ENCODE results near the gene C12orf42. TPM values are rescaled to one million over a fixed set of nuclear protein-coding genes. Genes with fewer than 3 reads are reported as not detected.
A peak's percentile ranks its signal among the peaks of the same experiment; 100 is the strongest.

C12orf42 gene
- not detected in 2 replicates for total RNA-seq (2014; rRNA removed; shearing (Covaris generic))

GRCh38 chr12:103495469-103496456 is at the start of gene C12orf42:
Gene C12orf42, minus strand, starts transcription at chr12:103495968. Its CDS starts 17,542 bp downstream, at chr12:103478426.
- H3K36me3 ChIP-seq: no peaks in the 10 kb centered on the region
- H3K27me3 ChIP-seq (replicated peaks): peaks cover 33% of the 10 kb centered on the region
- no peak within 1 kb of the TSS for H3K4me3 ChIP-seq
- no peak within 1 kb of the TSS for H3K27ac ChIP-seq
- peaks cover 3% of the 10 kb centered on the region for H3K4me1 ChIP-seq (replicated peaks)
- H3K9me3 ChIP-seq (replicated peaks): no peaks in the 10 kb centered on the region
- DNase-seq (ENCODE audit: low read depth in 1 of 2, low spot score in 2 of 2): peak; percentile 15 to 35

- no peaks in the 10 kb centered on the region; the same call in 1 of the 2 replicates for H3K4me1 ChIP-seq (replicated peaks)
- H3K27ac ChIP-seq: no peak overlapping the region
- no peaks in the 10 kb centered on the region for H3K36me3 ChIP-seq
- no peaks in the 10 kb centered on the region; the same call in 1 of the 2 replicates for H3K27me3 ChIP-seq (replicated peaks)
- DNase-seq (ENCODE audit: low read depth in 1 of 2, low spot score in 2 of 2): no peak
- H3K4me3 ChIP-seq: no peak overlapping the region
- no peaks in the 10 kb centered on the region for H3K9me3 ChIP-seq (replicated peaks)
Observed at GRCh38 chr12:103542078-103542477, 46.3 kb upstream of the C12orf42 start.

DNA sequence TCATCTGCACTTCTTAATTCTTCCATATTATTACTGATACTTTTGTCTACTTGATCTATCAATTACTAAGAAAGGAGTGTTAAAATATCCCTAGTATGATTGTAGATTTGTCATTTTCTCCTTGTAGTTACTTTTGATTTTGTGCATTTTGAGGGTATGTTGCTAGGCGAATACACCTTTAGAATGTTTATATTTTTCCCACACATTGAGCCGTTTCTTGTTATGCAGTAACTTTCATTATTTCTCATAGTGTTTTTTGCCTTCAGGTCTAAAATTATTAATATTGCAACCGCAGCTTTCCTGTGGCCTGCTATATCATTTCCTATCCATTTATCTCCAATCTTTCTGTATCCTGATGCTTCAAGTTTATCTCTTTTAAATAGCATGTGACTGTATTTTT is 44.6 kb upstream of the C12orf42 start:
- DNase-seq (ENCODE audit: low read depth in 1 of 2, low spot score in 2 of 2): no peak
- Histone ChIP-seq H3K27me3 (replicated peaks) (no peaks in the 10 kb centered on the region), H3K36me3 (no peaks in the 10 kb centered on the region), H3K9me3 (replicated peaks) (no peaks in the 10 kb centered on the region), H3K27ac (no peak overlapping the region), H3K4me1 (replicated peaks) (no peaks in the 10 kb centered on the region; the same call in 1 of the 2 replicates), H3K4me3 (no peak overlapping the region)

DNA sequence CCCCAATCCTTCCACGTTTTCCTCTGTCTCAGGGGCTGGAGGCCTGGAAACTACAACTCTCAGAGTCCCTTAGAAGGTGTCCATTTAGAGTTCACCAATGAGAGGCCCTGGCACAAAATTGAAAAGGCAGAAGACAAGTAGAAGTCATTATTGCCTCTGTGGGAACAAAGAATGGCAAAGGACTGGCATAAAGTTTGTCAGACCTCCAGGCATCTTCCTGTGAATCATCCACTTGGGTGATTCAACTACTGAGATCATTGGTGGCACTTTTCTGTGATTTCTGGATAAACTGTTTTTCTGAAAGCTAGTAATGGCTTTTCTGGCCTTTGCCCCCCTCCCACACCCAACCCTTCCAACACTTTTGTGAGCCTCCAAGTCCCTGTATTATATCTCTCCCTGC is 42.6 kb upstream of the C12orf42 start:
- Histone ChIP-seq H3K36me3 (no peaks in the 10 kb centered on the region), H3K9me3 (replicated peaks) (no peaks in the 10 kb centered on the region), H3K27me3 (replicated peaks) (no peaks in the 10 kb centered on the region), H3K27ac (no peak overlapping the region), H3K4me3 (no peak overlapping the region), H3K4me1 (replicated peaks) (no peaks in the 10 kb centered on the region; the same call in 1 of the 2 replicates)
- DNase-seq (ENCODE audit: low read depth in 1 of 2, low spot score in 2 of 2): peak in 1 of 2 experiments; percentile 12

GRCh38 chr12:103530307-103531066 is 34.7 kb upstream of the C12orf42 start:
- H3K27ac ChIP-seq: no peak overlapping the region
- peaks cover 13% of the 10 kb centered on the region for H3K27me3 ChIP-seq (replicated peaks)
- H3K36me3 ChIP-seq: no peaks in the 10 kb centered on the region

DNA sequence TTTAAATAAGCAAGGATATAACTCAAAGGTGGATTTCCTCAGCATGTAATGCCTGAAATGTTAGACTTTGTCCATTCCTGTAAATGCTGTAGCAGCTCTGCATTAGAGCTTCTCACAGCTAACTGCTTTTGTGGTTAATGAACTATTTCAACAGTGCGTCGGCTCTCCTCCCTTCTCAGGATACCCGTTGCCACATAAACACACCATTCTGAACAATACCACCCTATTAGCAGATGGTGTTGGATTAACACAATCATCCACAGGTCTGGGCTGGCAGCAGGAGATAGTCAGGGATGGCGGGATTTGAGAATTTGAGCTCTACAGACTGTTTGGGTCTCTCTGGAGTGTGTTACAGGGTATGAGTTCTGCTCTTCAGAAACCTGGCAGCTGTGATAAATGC is 33.5 kb upstream of the C12orf42 start:
- H3K27ac ChIP-seq: no peak overlapping the region
- no peaks in the 10 kb centered on the region for H3K9me3 ChIP-seq (replicated peaks)
- no peaks in the 10 kb centered on the region for H3K4me1 ChIP-seq (replicated peaks)
- peaks cover 13% of the 10 kb centered on the region for H3K27me3 ChIP-seq (replicated peaks)
- DNase-seq (ENCODE audit: low read depth in 1 of 2, low spot score in 2 of 2): no peak
- H3K36me3 ChIP-seq: no peaks in the 10 kb centered on the region
- no peak overlapping the region for H3K4me3 ChIP-seq

More at GRCh38 chr12:103530307-103531066, 34.7 kb upstream of the C12orf42 start:
- no peaks in the 10 kb centered on the region for H3K9me3 ChIP-seq (replicated peaks)
- no peak overlapping the region for H3K4me3 ChIP-seq
- no peak for DNase-seq (ENCODE audit: low read depth in 1 of 2, low spot score in 2 of 2)
- H3K4me1 ChIP-seq (replicated peaks): no peaks in the 10 kb centered on the region

- H3K27me3 ChIP-seq (replicated peaks): peaks cover 6% of the 10 kb centered on the region
Observed at GRCh38 chr12:103524238-103524875, 28.6 kb upstream of the C12orf42 start.

DNA sequence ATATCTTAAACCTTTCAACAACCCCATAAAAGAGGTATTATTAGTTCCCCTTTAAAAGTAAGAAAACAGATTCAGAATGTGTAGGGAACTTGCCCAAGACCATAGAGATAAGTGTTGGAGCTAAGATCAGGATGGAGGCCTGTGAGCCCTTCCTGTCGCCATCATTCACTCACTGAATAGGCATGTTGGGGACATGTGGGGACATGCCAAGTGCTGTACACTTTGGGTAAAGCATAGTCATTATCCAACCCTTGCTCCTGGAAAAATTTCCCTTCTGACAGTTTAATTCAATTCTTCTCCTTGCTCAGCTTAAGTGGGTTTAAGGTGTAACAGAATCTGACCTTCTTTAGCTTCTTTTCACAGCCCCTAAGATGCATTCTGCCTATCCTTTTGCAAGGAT is 28.0 kb upstream of the C12orf42 start:
- H3K4me3 ChIP-seq: no peak overlapping the region
- no peaks in the 10 kb centered on the region for H3K9me3 ChIP-seq (replicated peaks)
- no peaks in the 10 kb centered on the region for H3K4me1 ChIP-seq (replicated peaks)
- no peak overlapping the region for H3K27ac ChIP-seq
- DNase-seq (ENCODE audit: low read depth in 1 of 2, low spot score in 2 of 2): no peak
- H3K27me3 ChIP-seq (replicated peaks): peaks cover under 1% of the 10 kb centered on the region; the same call in 1 of the 2 replicates
- H3K36me3 ChIP-seq: no peaks in the 10 kb centered on the region

More at GRCh38 chr12:103524238-103524875, 28.6 kb upstream of the C12orf42 start:
- no peaks in the 10 kb centered on the region for H3K36me3 ChIP-seq
- H3K27ac ChIP-seq: no peak overlapping the region
- H3K9me3 ChIP-seq (replicated peaks): no peaks in the 10 kb centered on the region
- DNase-seq (ENCODE audit: low read depth in 1 of 2, low spot score in 2 of 2): no peak
- H3K4me1 ChIP-seq (replicated peaks): no peaks in the 10 kb centered on the region
- no peak overlapping the region for H3K4me3 ChIP-seq

DNA sequence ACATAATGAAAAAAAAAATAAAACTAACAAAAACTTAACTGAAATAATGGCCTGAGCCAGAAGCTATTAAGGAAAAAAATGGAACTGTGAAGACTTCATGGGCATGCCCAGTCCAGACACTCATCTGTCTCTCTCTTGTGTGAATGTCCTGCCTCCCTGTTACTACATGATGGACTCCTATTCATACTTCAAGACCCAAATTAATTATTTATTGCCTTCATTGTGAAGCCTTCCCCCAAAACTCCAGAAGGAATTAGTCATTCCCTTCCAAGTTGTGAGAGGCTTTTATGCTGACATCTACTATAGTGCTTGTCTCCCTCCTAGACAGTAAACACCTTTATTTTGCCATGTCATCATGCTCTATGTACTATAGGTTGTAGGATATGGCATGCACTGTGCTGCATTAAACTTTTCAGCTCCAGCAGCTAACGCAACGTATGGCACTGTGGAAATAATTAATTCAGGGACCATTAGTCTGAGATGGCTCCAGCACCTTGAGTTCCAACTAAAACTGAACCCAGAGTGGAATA is 25.0 kb upstream of the C12orf42 start:
- DNase-seq (ENCODE audit: low read depth in 1 of 2, low spot score in 2 of 2): no peak
- Histone ChIP-seq H3K4me3 (no peak overlapping the region), H3K4me1 (replicated peaks) (no peaks in the 10 kb centered on the region), H3K27ac (no peak overlapping the region), H3K9me3 (replicated peaks) (no peaks in the 10 kb centered on the region), H3K36me3 (no peaks in the 10 kb centered on the region), H3K27me3 (replicated peaks) (no peaks in the 10 kb centered on the region)

DNA sequence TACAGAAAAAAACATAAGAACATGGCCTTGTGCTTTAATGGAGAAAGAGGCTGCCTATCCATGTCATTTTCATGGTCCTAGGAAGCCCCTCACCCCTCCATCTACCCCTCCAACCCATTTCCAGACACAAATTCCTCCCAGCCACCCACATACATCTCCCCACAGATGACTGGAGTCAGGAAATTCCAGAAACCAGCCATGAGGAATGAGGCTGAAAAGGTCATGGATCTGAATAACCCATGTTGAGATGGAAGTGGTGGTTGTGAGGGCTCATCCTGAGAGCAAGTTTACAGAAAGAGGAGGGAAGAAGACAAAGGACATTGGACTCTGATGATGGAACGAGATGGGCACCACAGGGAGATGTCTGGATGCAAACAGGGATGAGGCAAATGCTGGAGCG is 23.9 kb upstream of the C12orf42 start:
- Histone ChIP-seq H3K4me1 (replicated peaks) (no peaks in the 10 kb centered on the region), H3K4me3 (no peak overlapping the region), H3K27me3 (replicated peaks) (no peaks in the 10 kb centered on the region), H3K9me3 (replicated peaks) (no peaks in the 10 kb centered on the region), H3K36me3 (no peaks in the 10 kb centered on the region), H3K27ac (no peak overlapping the region)
- DNase-seq (ENCODE audit: low read depth in 1 of 2, low spot score in 2 of 2): no peak

DNA sequence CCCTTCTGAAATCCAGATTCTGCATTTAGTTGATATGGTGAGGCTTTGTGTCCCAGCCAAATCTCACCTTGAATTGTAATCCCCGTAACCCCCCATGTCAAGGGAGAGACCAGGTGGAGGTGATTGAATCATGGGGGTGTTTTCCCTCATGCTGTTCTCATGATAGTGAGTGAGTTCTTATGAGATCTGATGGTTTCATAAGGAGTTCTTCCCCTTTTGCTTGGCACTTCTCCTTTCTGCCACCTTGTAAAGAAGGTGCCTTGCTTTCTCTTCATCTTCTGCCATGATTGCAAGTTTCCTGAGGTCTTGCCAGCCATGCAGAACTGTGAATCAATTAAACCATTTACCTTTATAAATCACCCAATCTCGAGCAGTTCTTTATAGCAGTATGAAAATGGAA is 23.1 kb upstream of the C12orf42 start:
- H3K4me1 ChIP-seq (replicated peaks): no peaks in the 10 kb centered on the region
- H3K27ac ChIP-seq: no peak overlapping the region
- no peaks in the 10 kb centered on the region for H3K36me3 ChIP-seq
- DNase-seq (ENCODE audit: low read depth in 1 of 2, low spot score in 2 of 2): no peak
- no peaks in the 10 kb centered on the region for H3K9me3 ChIP-seq (replicated peaks)
- H3K27me3 ChIP-seq (replicated peaks): no peaks in the 10 kb centered on the region
- no peak overlapping the region for H3K4me3 ChIP-seq

DNA sequence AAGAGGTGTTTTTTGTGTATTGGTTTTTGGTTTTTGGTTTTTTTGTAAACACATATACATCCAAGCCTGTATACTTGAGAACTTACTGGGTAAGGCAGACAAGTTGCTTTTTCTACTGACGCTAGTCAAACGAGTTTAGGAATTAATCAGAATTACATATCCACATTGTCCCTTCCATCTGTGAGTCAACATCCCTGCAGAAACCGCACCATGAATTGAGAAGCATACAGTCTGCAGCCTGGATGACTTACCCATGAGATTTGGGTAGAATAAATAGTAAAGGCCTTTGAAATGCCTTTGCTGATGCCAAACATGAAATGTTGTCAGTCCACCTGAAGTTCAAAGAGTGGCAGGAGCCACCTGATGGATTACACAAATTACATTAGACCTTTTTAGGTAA is 21.4 kb upstream of the C12orf42 start:
- Histone ChIP-seq H3K27me3 (replicated peaks) (no peaks in the 10 kb centered on the region), H3K4me3 (no peak overlapping the region), H3K9me3 (replicated peaks) (no peaks in the 10 kb centered on the region), H3K36me3 (no peaks in the 10 kb centered on the region), H3K4me1 (replicated peaks) (no peaks in the 10 kb centered on the region), H3K27ac (no peak overlapping the region)
- no peak for DNase-seq (ENCODE audit: low read depth in 1 of 2, low spot score in 2 of 2)

DNA sequence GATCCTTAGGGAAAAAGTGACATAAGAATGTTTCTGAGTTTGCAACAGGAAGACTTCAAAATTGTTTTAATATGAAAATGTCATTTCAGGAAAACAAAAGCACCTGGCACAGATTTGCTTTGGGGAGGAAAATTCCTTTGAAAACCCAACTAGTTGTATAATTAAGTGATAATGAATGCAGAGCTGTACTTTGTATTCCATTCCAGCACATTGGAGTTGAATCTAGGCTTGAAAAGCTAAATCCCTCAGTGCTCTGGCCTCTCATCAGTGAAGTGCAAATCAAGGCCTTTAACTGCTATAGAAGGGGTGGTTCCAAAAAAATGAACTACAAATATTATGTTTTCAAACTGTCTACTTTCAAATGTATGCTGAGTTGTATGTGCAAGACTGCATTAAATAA is 19.6 kb upstream of the C12orf42 start:
- Histone ChIP-seq H3K4me3 (no peak overlapping the region), H3K36me3 (no peaks in the 10 kb centered on the region), H3K9me3 (replicated peaks) (no peaks in the 10 kb centered on the region), H3K27ac (no peak overlapping the region), H3K27me3 (replicated peaks) (no peaks in the 10 kb centered on the region), H3K4me1 (replicated peaks) (no peaks in the 10 kb centered on the region)
- DNase-seq (ENCODE audit: low read depth in 1 of 2, low spot score in 2 of 2): no peak

Measured in SJSA1 (cell line).